ENCODE measurements around the gene ZNF273. TPM values are rescaled to one million over a fixed set of nuclear protein-coding genes. Genes with fewer than 3 reads are reported as not detected.

The ZNF273 gene
- total RNA-seq, 2 experiments from 2014 or later, result 22.8 to 23.7 TPM

DNA sequence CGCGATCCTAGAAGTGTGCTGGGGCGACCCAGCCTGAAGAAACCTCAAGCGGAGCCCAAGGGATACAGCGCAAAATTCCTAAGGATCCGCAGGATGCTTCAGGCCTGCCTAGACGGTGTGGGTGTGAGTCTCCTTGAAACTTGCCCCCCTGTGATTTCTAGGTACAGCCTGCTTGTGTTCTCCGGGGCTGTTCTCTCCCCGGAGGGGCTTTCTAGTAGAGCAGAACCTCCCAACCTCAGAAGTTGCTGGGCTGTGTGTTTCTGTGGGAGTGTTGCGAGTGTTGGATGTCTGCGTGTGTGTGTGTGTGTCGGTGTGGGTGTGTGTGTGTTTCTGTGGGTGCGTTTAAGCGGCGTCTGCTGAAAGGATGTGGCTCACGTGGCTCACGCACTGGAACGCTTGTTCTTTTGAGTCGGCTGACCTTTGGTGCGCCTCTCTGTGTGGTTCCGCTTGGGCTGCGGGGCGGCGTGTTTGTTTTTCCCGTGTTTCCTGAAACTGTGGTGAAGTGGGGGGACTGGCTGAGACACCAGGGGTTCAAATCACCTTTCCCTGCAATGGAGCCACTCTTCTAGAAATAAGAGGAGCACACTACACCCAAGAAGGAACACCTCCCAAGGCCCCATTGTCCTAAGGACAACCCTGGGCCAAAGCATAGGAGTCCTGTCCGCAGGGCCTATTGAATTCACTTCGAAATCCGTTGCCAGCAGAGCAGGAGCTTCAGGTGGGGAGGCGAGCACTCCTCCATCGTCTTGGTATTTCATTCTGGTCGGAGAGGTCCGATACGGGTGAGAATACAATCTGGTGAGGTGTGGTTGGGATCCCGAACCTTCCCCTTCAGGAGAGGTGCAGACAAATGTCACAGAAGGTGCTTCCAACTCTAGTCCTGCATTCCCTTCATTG lies 25.1 kb upstream of the ZNF273 start:
- no TSS peak for BruUV-seq (replicated peaks)
- TF ChIP-seq EZH2phosphoT487 (IDR thresholded peaks at IDR 0.05; ENCODE audit: borderline replicate concordance, low read depth, low read length), result no peak
- TF ChIP-seq, protein P1, sequence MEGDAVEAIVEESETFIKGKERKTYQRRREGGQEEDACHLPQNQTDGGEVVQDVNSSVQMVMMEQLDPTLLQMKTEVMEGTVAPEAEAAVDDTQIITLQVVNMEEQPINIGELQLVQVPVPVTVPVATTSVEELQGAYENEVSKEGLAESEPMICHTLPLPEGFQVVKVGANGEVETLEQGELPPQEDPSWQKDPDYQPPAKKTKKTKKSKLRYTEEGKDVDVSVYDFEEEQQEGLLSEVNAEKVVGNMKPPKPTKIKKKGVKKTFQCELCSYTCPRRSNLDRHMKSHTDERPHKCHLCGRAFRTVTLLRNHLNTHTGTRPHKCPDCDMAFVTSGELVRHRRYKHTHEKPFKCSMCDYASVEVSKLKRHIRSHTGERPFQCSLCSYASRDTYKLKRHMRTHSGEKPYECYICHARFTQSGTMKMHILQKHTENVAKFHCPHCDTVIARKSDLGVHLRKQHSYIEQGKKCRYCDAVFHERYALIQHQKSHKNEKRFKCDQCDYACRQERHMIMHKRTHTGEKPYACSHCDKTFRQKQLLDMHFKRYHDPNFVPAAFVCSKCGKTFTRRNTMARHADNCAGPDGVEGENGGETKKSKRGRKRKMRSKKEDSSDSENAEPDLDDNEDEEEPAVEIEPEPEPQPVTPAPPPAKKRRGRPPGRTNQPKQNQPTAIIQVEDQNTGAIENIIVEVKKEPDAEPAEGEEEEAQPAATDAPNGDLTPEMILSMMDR (conservative IDR thresholded peaks at IDR 0.05; ENCODE audit: low read length), result no peak
- Histone ChIP-seq H3K27ac (ENCODE audit: low read depth, low read length, poor library complexity, severe bottlenecking) (no peak overlapping the region), H4K20me1 (ENCODE audit: insufficient read depth, low read length) (no peaks in the 10 kb centered on the region), H2AFZ (ENCODE audit: low read length) (no peak overlapping the region), H3K36me3 (ENCODE audit: insufficient read depth, low read length) (no peaks in the 10 kb centered on the region), H3K4me3 (ENCODE audit: low read depth, low read length, poor library complexity, severe bottlenecking) (no peak overlapping the region), H3K4me1 (ENCODE audit: insufficient read depth, low read length, poor library complexity, severe bottlenecking) (no peaks in the 10 kb centered on the region), H3K79me2 (ENCODE audit: insufficient read depth, low read depth, low read length) (no peaks in the 10 kb centered on the region), H3K4me2 (ENCODE audit: low read length) (peak overlapping the region; percentile 31; the same call in 1 of the 2 replicates), H3K9me2 (ENCODE audit: insufficient read depth, low read length) (no peaks in the 10 kb centered on the region), H3K9me3 (ENCODE audit: low read length) (no peaks in the 10 kb centered on the region)
- CTCF ChIA-PET (ENCODE audit: unreplicated experiment), result no interaction called here
- DNase-seq (ENCODE audit: low spot score), result no peak
- intact Hi-C loops (cut with micrococcal nuclease; ENCODE audit: unreplicated experiment), result no loop called here
- POLR2A ChIA-PET, result no interaction called here

DNA sequence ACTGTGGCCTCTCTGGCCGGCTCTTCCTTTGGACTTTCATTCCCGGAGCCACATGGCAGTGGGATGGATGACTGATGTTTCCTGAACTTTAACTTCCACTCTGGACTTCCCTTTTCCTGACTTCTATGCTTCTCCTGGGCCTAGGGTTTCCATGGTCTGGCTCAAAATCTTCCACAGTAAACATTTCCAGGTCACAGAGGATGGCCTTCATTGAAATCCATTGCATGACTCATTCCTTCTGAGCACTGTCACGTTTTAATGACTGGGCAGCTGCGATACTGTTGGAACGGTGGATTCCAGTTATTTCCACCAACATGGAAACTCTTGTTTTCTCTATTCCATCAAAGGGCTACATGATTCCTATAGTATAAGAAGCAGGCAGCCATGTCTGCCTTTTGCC lies 24.4 kb upstream of the ZNF273 start:
- ChIA-PET CTCF (ENCODE audit: unreplicated experiment) (no interaction called here), POLR2A (no interaction called here)
- intact Hi-C loops (cut with micrococcal nuclease; ENCODE audit: unreplicated experiment), result no loop called here
- no peak overlapping the region for H2AFZ ChIP-seq (ENCODE audit: low read length)
- no peak for DNase-seq (ENCODE audit: low spot score)
- BruUV-seq (replicated peaks), result no TSS peak
- H3K4me2 ChIP-seq (ENCODE audit: low read length), result no peak overlapping the region
- no peak overlapping the region for H3K4me3 ChIP-seq (ENCODE audit: low read depth, low read length, poor library complexity, severe bottlenecking)
- no peaks in the 10 kb centered on the region for H3K9me2 ChIP-seq (ENCODE audit: insufficient read depth, low read length)
- H3K9me3 ChIP-seq (ENCODE audit: low read length), result no peaks in the 10 kb centered on the region
- H3K4me1 ChIP-seq (ENCODE audit: insufficient read depth, low read length, poor library complexity, severe bottlenecking), result no peaks in the 10 kb centered on the region
- TF ChIP-seq EZH2phosphoT487 (IDR thresholded peaks at IDR 0.05; ENCODE audit: borderline replicate concordance, low read depth, low read length), result no peak
- TF ChIP-seq, protein P1 (conservative IDR thresholded peaks at IDR 0.05; ENCODE audit: low read length), result no peak
- H3K36me3 ChIP-seq (ENCODE audit: insufficient read depth, low read length), result no peaks in the 10 kb centered on the region
- no peaks in the 10 kb centered on the region for H4K20me1 ChIP-seq (ENCODE audit: insufficient read depth, low read length)
- no peak overlapping the region for H3K27ac ChIP-seq (ENCODE audit: low read depth, low read length, poor library complexity, severe bottlenecking)
- H3K79me2 ChIP-seq (ENCODE audit: insufficient read depth, low read depth, low read length), result no peaks in the 10 kb centered on the region

DNA sequence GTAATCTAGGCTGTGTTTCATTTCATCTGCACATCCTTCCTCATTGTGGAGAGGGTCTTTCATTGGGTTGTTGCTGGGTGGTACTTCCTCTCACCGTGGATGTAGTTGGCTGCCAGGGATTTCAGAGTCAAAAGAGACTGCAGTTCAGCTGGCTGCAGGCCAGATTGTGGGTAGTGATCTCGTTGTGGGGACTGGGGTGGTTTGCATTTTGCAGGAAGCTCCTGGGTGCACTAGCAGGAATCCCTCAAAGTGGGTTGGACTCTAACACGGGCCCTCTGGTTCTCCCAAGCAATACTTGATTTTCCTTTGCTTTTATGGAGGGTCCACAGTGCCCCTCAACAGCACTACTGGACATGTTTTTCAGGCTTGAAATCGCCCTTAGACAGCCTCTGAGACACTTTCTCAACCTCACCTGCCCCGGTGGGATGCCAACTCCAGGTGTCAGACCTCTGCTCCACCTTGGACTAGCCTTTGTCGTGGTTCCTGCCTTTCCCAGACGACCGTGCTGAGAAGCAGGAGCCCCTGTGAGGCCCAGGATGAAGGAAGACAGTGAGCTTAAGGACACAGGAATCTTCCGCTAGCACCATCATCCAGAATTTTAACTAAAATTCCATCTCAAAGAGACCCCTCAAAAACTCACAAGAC lies 23.9 kb upstream of the ZNF273 start:
- no peaks in the 10 kb centered on the region for H3K36me3 ChIP-seq (ENCODE audit: insufficient read depth, low read length)
- ChIA-PET POLR2A (no interaction called here), CTCF (ENCODE audit: unreplicated experiment) (no interaction called here)
- no peaks in the 10 kb centered on the region for H3K4me1 ChIP-seq (ENCODE audit: insufficient read depth, low read length, poor library complexity, severe bottlenecking)
- no peaks in the 10 kb centered on the region for H3K79me2 ChIP-seq (ENCODE audit: insufficient read depth, low read depth, low read length)
- H3K9me2 ChIP-seq (ENCODE audit: insufficient read depth, low read length), result no peaks in the 10 kb centered on the region
- no peak overlapping the region for H3K27ac ChIP-seq (ENCODE audit: low read depth, low read length, poor library complexity, severe bottlenecking)
- intact Hi-C loops (cut with micrococcal nuclease; ENCODE audit: unreplicated experiment), result no loop called here
- no peak overlapping the region for H2AFZ ChIP-seq (ENCODE audit: low read length)
- no peak for DNase-seq (ENCODE audit: low spot score)
- H4K20me1 ChIP-seq (ENCODE audit: insufficient read depth, low read length), result no peaks in the 10 kb centered on the region
- no TSS peak for BruUV-seq (replicated peaks)
- TF ChIP-seq EZH2phosphoT487 (IDR thresholded peaks at IDR 0.05; ENCODE audit: borderline replicate concordance, low read depth, low read length), result no peak
- TF ChIP-seq, protein P1 (conservative IDR thresholded peaks at IDR 0.05; ENCODE audit: low read length), result no peak
- H3K4me3 ChIP-seq (ENCODE audit: low read depth, low read length, poor library complexity, severe bottlenecking), result no peak overlapping the region
- H3K9me3 ChIP-seq (ENCODE audit: low read length), result no peaks in the 10 kb centered on the region
- no peak overlapping the region for H3K4me2 ChIP-seq (ENCODE audit: low read length)

Measured in OCI-LY7 (cell line).